NB4 (cell line): Measurements from ENCODE around the gene GABBR2.
"Not testable (repeated sequence)": the region's sequence is repeated elsewhere in the genome, so short reads cannot be mapped to it uniquely, and the experiment has no call there.

Source experiments
- DNase-seq: peaks from one replicate; pipeline ENCODE4 v3.0.0; 2010; ENCODE audit warnings: low read depth
- H3K4me3 ChIP-seq: one replicate; pipeline ENCODE4 v1.5.1; 2011; ENCODE audit warnings: mild to moderate bottlenecking, low read depth, low read length, moderate library complexity
- CTCF ChIP-seq: IDR thresholded peaks from one replicate; pipeline ENCODE4 v1.5.1; 2012; ENCODE audit warnings: low read depth, low read length
- MAX ChIP-seq: IDR thresholded peaks from 2 replicates; pipeline ENCODE4 v1.6.1; 2011; ENCODE audit warnings: low read depth, low read length
- MYC ChIP-seq: IDR thresholded peaks from 2 replicates; pipeline ENCODE4 v1.6.1; 2011; ENCODE audit warnings: low read depth, low read length
- POLR2A ChIP-seq: IDR thresholded peaks from 2 replicates; pipeline ENCODE4 v1.6.1; 2011; ENCODE audit warnings: mild to moderate bottlenecking; ENCODE audit not compliant: insufficient read length; ENCODE audit errors: extremely low read depth

Gene GABBR2

GRCh38 chr9:98287384-98287783 is 421.4 kb downstream of the GABBR2 start:
- DNase-seq = peak; percentile 17
- no peak overlapping the region for H3K4me3 ChIP-seq
- TF ChIP-seq MAX = no peak
- no peak for TF ChIP-seq POLR2A
- TF ChIP-seq MYC = no peak
- no peak for TF ChIP-seq CTCF

- no peak for TF ChIP-seq MYC
- TF ChIP-seq POLR2A = no peak
- TF ChIP-seq CTCF = no peak
- TF ChIP-seq MAX = no peak
- H3K4me3 ChIP-seq = no peak overlapping the region
- no peak for DNase-seq
Observed at GRCh38 chr9:98285446-98285845, 423.3 kb downstream of the GABBR2 start.

- no peak for DNase-seq
- TF ChIP-seq MYC (no peak), MAX (no peak), CTCF (no peak), POLR2A (no peak)
- H3K4me3 ChIP-seq = no peak overlapping the region
Observed at GRCh38 chr9:98284754-98285153, 424.0 kb downstream of the GABBR2 start.

GRCh38 chr9:98283143-98283542 is 425.6 kb downstream of the GABBR2 start:
- DNase-seq = not testable (repeated sequence)

GRCh38 chr9:98281281-98281680 is 427.5 kb downstream of the GABBR2 start:
- H3K4me3 ChIP-seq = no peak overlapping the region
- TF ChIP-seq POLR2A (no peak), MYC (no peak), MAX (no peak), CTCF (no peak)
- no peak for DNase-seq

More at GRCh38 chr9:98283143-98283542, 425.6 kb downstream of the GABBR2 start:
- not testable (repeated sequence) for H3K4me3 ChIP-seq

GRCh38 chr9:98280574-98280973 is 428.2 kb downstream of the GABBR2 start:
- TF ChIP-seq MYC = no peak
- no peak for TF ChIP-seq MAX
- no peak for TF ChIP-seq POLR2A
- TF ChIP-seq CTCF = no peak
- H3K4me3 ChIP-seq = no peak overlapping the region
- DNase-seq = no peak

- no peak for TF ChIP-seq CTCF
- no peak for TF ChIP-seq POLR2A
- no peak for TF ChIP-seq MYC
- no peak for TF ChIP-seq MAX
- no peak for DNase-seq
- H3K4me3 ChIP-seq = no peak overlapping the region
Observed at GRCh38 chr9:98280162-98280561, 428.6 kb downstream of the GABBR2 start.
